Heart left ventricle (tissue), 16 donors: ENCODE results near the gene PREX1. TPM values are rescaled to one million over a fixed set of nuclear protein-coding genes. Genes with fewer than 3 reads are reported as not detected.

Experiments used
- ATAC-seq, 4 donors: fragments of 200-7000 bp; cut with Tn5 transposase; one replicate each; pipeline ENCODE4 v1.9.1; 2020 to 2022; ENCODE audit warnings: moderate library complexity in 4 of 4, mild to moderate bottlenecking in 3 of 4, moderate number of reproducible peaks in 1 of 4
- DNase-seq, 5 donors: peaks; one replicate each; pipeline ENCODE4 v3.0.0-alpha.2; 2020
- H3K27ac ChIP-seq, 12 donors: fragments of 200-600 bp; sonication (generic) in 4 of 12; one replicate each; pipeline versions ENCODE4 v1.5.0 to v1.8.0; 2016 to 2022; ENCODE audit warnings: mild to moderate bottlenecking in 2 of 12
- H3K27me3 ChIP-seq, 9 donors: fragments of 200-600 bp; sonication (generic) in 2 of 9; one replicate each; pipeline versions ENCODE4 v1.5.1 to v1.8.0; 2016 to 2022; ENCODE audit warnings: mild to moderate bottlenecking in 3 of 9
- H3K36me3 ChIP-seq, 9 donors: fragments of 200-600 bp; sonication (generic) in 2 of 9; one replicate each; pipeline versions ENCODE4 v1.5.0 to v1.8.0; 2018 to 2022; ENCODE audit warnings: mild to moderate bottlenecking in 2 of 9
- H3K4me1 ChIP-seq, 12 donors: fragments of 200-600 bp; sonication (generic) in 4 of 12; one replicate each; pipeline versions ENCODE4 v1.5.0 to v1.8.0; 2016 to 2022; ENCODE audit warnings: mild to moderate bottlenecking in 3 of 12
- H3K4me3 ChIP-seq, 12 donors: fragments of 200-600 bp; sonication (generic) in 4 of 12; one replicate each; pipeline versions ENCODE4 v1.5.0 to v1.8.0; 2017 to 2022; ENCODE audit warnings: mild to moderate bottlenecking in 9 of 12, moderate library complexity in 4 of 12
- H3K9me3 ChIP-seq, 12 donors: fragments of 200-600 bp; sonication (generic) in 4 of 12; one replicate each; pipeline versions ENCODE4 v1.5.0 to v1.8.0; 2016 to 2022; ENCODE audit warnings: mild to moderate bottlenecking in 1 of 12
- CTCF ChIP-seq, 12 donors: fragments of 200-600 bp; sonication (generic) in 4 of 12; IDR thresholded peaks; one replicate each; pipeline versions ENCODE4 v1.5.0 to v1.8.0; 2018 to 2022; ENCODE audit warnings: antibody characterized with exemption in 12 of 12, mild to moderate bottlenecking in 5 of 12
- POLR2A ChIP-seq, 2 donors: fragments of 450-650 bp; IDR thresholded peaks; one replicate each; pipeline ENCODE4 v1.6.1; 2017; ENCODE audit warnings: antibody characterized with exemption in 2 of 2, mild to moderate bottlenecking in 2 of 2, moderate library complexity in 2 of 2
- WGBS, 4 donors: extraction: QIAGEN DNeasy Blood & Tissue Kit in 2 of 4; methylation state at CpG; one replicate each; pipeline versions ENCODE4 v1.1.5 to v1.1.7; 2013 to 2018; 5-methylcytosine and 5-hydroxymethylcytosine counted together
- intact Hi-C, 10 donors: fragments of 100-400 bp; cut with DNase I; formaldehyde crosslinking; loops; one replicate each; pipeline versions ENCODE4 v1.11.1 to v1.14.2; 2022
- polyA plus RNA-seq, 2 donors: library from polyadenylated mRNA; stranded (reverse); fragments of 200-250 nt; gene quantifications; one replicate each; pipeline ENCODE4 v1.2.3, GENCODE V29; 2013
- total RNA-seq, 9 donors: library from RNA; depleted of rRNA in 2 of 9; stranded (reverse); fragments of >200 nt in 2 of 9; fragmentation: NEBNext Ultra II Directional in 3 of 9; extraction: Animal tissue kit (Norgen Biotek cat#: 25700) in 3 of 9; gene quantifications; one replicate each; pipeline versions ENCODE4 v1.1.0 to v1.2.4, GENCODE V29; 2016 to 2023
- donor health status: ischemic (EF 13 %, LVEDD 7.1; RV severe dilation, severe dysfunction).
- donor health status: healthy with polysubstance abuse.
- donor health status: DM: no; HTN: yes; CAD: no.
- donor health status: DM: no; HTN: no; CAD: no.
- donor health status: ischemic (EF 25% LVEDD 6.9; RV normal size, moderate dysfunction).
- donor health status: ischemic (EF 25% LVEDD 5.7; RV mildly dilated, moderate dysfunction).
- donor health status: healthy.
- donor health status: DM: yes; HTN: yes; CAD: no.
- donor health status: ischemic (EF 35%, LVEDD 5.7; RV mildly dilated, moderate dysfunction).
- donor health status: nonischemic (EF 11% LVEDD 7.7; RV severe dilation, severe dysfunction).
- donor health status: DM: yes; HTN: yes; CAD: no.
- donor health status: PGD.
- donor health status: ischemic (EF 29% LVEDD 5.4; RV normal size, mild dysfunction).
- donor health status: nonischemic (EF 23%, LVEDD 6.1; RV moderate dilation, normal function).

PREX1 gene
- total and polyA plus RNA-seq, 11 donors = 7.2 to 41.5 (median 11.9) TPM

DNA sequence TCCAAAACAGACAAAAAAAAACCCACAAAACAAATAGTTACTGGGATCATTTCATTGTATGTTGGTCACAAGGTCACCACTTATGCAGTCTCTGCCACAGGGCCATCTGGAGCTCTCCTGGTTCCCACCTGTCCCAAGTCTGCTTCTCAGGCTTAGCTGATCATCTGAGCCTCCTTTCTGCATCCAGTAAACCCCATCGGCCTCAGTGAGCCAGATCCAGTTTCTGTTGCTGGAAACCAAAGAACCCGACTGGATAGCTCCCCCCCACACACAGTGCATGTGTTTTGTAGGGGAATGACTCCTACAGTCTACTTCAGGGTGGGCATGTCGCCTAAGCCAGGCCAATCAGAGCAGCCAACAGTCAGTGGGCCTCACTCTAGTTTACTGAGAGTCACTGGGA, 233.3 kb downstream of the PREX1 start:
- Histone ChIP-seq H3K9me3 (no peaks in the 10 kb centered on the region), H3K4me1 (no peaks in the 10 kb centered on the region), H3K27me3 (no peaks in the 10 kb centered on the region), H3K36me3 (no peaks in the 10 kb centered on the region), H3K4me3 (no peak overlapping the region), H3K27ac (no peak overlapping the region)
- intact Hi-C loops = no loop called here
- no peak for TF ChIP-seq CTCF (IDR thresholded peaks at IDR 0.05)
- TF ChIP-seq POLR2A (IDR thresholded peaks at IDR 0.05) = no peak
- no peak for DNase-seq
- ATAC-seq = no peak
- WGBS, 4 donors = 79 to 90% (median 84%) methylated on average over 3 of the region's 3 CpGs

DNA sequence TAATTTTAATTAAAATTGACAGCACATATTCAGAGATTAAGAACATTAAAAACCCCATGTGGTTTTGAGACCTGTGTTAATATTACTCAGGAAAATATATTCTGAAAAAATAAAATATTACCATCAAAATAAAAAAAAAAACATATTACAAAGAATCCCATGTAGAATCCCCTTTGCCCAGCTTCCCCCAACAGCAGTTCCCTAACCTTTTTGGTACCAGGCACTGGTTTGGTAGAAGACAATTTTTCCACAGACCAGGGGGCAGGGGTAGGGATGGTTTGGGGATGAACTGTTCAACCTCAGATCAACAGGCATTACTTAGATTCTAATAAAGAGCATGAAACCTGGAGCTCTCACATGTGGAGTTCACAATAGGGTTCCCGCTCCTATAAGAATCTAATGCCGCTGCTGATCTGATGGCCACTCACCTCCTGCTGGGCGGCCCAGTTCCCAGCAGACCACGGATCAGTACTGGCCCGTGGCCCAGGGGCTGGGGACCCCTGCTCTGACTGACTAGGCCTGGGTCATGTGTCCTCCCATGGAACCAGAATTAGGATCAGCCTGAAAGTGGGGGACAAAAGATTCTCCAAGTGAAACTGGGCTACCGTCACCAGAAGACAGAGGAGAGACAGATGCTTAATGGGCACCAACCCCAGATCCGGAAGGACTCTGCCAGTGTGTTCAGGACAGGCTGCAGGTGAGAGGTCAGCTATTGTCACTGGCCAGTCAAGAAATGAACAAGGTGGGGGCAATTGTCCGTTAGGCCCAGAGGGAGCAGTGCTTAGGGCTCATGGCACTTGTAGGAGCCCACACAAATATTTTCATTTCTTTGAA, 235.5 kb downstream of the PREX1 start:
- no peak overlapping the region for H3K27ac ChIP-seq
- H3K9me3 ChIP-seq = no peaks in the 10 kb centered on the region
- DNase-seq (no peak), ATAC-seq (no peak)
- WGBS, 4 donors = 90 to 93% (median 91%) methylated on average over 5 to 8 of the region's 8 CpGs
- H3K27me3 ChIP-seq = no peaks in the 10 kb centered on the region
- no peaks in the 10 kb centered on the region for H3K36me3 ChIP-seq
- TF ChIP-seq CTCF (IDR thresholded peaks at IDR 0.05) (no peak), POLR2A (IDR thresholded peaks at IDR 0.05) (no peak)
- intact Hi-C loops = no loop called here
- no peaks in the 10 kb centered on the region for H3K4me1 ChIP-seq
- no peak overlapping the region for H3K4me3 ChIP-seq

DNA sequence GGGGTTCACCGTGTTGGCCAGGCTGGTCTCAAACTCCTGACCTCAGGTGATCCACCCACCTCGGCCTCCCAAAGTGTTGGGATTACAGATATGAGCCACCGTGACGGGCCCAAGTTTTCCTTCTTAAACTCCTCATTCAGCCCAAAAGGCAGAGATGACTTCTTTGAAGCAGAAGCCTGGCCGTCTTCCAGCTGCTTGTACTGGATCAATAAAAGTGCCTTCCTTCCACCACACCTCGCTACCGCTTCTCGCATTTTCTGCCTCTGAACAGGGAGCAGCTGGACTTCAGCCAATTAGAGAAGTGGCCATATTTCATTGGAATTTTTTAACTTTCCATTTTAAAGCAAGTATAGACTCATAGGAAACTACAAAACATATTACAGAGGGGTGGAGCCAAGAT, 241.1 kb downstream of the PREX1 start:
- Histone ChIP-seq H3K9me3 (no peaks in the 10 kb centered on the region), H3K27me3 (peaks cover 0 to 28% (median 0%) of the 10 kb centered on the region in 9 donors), H3K4me1 (peaks cover 0 to 21% (median 0%) of the 10 kb centered on the region in 12 donors), H3K36me3 (no peaks in the 10 kb centered on the region), H3K27ac (no peak overlapping the region), H3K4me3 (no peak overlapping the region)
- 71 to 92% (median 82%) methylated on average over 8 of the region's 8 CpGs for WGBS, 4 donors
- ATAC-seq (no peak), DNase-seq (no peak)
- intact Hi-C loops = no loop called here
- no peak for TF ChIP-seq POLR2A (IDR thresholded peaks at IDR 0.05)
- TF ChIP-seq CTCF (IDR thresholded peaks at IDR 0.05) = no peak

GRCh38 chr20:48585061-48585870, 242.5 kb downstream of the PREX1 start:
- H3K27ac ChIP-seq = no peak overlapping the region
- 60 to 65% (median 63%) methylated on average over 21 of the region's 21 CpGs for WGBS, 4 donors
- H3K4me1 ChIP-seq = peaks cover 0 to 21% (median 0%) of the 10 kb centered on the region in 12 donors
- H3K27me3 ChIP-seq = peaks cover 0 to 32% (median 0%) of the 10 kb centered on the region in 9 donors
- H3K9me3 ChIP-seq = no peaks in the 10 kb centered on the region
- no peak for DNase-seq
- TF ChIP-seq POLR2A (IDR thresholded peaks at IDR 0.05) (no peak), CTCF (IDR thresholded peaks at IDR 0.05) (no peak)
- intact Hi-C loops = no loop called here
- no peak overlapping the region for H3K4me3 ChIP-seq
- ATAC-seq = peak in 3 of 4 donors; percentile 11 to 49 (median 33)
- no peaks in the 10 kb centered on the region for H3K36me3 ChIP-seq
